Measurements from ENCODE around the gene CHAMP1. TPM values are rescaled to one million over a fixed set of nuclear protein-coding genes. Genes with fewer than 3 reads are reported as not detected.

The CHAMP1 gene
- total and polyA plus RNA-seq, 2 of the 8 experiments (the other 6 are each of a cell fraction or from before 2014, with no cell fraction given) = 26.8 to 41.9 TPM

DNA sequence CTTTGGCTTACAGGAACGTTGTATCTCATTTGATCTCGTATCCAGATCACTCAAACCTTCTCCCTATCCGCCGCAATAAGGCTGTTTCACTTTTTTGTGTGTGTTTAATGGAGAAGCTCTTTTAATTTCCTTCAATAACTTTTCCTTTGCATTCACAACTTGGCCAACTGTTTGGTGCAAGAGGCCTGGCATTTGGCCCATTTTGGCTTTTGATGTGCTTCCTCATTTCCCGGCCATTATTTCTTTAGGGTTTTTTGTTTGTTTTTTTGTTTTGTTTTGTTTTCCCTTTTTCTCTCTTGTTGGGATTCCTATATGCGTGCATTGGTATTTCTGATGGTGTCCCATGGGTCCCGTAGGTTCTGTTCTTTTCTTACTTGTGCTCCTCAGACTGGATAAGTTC is 39.0 kb upstream of the CHAMP1 start (continued):
- TF ChIP-seq, protein P1, sequence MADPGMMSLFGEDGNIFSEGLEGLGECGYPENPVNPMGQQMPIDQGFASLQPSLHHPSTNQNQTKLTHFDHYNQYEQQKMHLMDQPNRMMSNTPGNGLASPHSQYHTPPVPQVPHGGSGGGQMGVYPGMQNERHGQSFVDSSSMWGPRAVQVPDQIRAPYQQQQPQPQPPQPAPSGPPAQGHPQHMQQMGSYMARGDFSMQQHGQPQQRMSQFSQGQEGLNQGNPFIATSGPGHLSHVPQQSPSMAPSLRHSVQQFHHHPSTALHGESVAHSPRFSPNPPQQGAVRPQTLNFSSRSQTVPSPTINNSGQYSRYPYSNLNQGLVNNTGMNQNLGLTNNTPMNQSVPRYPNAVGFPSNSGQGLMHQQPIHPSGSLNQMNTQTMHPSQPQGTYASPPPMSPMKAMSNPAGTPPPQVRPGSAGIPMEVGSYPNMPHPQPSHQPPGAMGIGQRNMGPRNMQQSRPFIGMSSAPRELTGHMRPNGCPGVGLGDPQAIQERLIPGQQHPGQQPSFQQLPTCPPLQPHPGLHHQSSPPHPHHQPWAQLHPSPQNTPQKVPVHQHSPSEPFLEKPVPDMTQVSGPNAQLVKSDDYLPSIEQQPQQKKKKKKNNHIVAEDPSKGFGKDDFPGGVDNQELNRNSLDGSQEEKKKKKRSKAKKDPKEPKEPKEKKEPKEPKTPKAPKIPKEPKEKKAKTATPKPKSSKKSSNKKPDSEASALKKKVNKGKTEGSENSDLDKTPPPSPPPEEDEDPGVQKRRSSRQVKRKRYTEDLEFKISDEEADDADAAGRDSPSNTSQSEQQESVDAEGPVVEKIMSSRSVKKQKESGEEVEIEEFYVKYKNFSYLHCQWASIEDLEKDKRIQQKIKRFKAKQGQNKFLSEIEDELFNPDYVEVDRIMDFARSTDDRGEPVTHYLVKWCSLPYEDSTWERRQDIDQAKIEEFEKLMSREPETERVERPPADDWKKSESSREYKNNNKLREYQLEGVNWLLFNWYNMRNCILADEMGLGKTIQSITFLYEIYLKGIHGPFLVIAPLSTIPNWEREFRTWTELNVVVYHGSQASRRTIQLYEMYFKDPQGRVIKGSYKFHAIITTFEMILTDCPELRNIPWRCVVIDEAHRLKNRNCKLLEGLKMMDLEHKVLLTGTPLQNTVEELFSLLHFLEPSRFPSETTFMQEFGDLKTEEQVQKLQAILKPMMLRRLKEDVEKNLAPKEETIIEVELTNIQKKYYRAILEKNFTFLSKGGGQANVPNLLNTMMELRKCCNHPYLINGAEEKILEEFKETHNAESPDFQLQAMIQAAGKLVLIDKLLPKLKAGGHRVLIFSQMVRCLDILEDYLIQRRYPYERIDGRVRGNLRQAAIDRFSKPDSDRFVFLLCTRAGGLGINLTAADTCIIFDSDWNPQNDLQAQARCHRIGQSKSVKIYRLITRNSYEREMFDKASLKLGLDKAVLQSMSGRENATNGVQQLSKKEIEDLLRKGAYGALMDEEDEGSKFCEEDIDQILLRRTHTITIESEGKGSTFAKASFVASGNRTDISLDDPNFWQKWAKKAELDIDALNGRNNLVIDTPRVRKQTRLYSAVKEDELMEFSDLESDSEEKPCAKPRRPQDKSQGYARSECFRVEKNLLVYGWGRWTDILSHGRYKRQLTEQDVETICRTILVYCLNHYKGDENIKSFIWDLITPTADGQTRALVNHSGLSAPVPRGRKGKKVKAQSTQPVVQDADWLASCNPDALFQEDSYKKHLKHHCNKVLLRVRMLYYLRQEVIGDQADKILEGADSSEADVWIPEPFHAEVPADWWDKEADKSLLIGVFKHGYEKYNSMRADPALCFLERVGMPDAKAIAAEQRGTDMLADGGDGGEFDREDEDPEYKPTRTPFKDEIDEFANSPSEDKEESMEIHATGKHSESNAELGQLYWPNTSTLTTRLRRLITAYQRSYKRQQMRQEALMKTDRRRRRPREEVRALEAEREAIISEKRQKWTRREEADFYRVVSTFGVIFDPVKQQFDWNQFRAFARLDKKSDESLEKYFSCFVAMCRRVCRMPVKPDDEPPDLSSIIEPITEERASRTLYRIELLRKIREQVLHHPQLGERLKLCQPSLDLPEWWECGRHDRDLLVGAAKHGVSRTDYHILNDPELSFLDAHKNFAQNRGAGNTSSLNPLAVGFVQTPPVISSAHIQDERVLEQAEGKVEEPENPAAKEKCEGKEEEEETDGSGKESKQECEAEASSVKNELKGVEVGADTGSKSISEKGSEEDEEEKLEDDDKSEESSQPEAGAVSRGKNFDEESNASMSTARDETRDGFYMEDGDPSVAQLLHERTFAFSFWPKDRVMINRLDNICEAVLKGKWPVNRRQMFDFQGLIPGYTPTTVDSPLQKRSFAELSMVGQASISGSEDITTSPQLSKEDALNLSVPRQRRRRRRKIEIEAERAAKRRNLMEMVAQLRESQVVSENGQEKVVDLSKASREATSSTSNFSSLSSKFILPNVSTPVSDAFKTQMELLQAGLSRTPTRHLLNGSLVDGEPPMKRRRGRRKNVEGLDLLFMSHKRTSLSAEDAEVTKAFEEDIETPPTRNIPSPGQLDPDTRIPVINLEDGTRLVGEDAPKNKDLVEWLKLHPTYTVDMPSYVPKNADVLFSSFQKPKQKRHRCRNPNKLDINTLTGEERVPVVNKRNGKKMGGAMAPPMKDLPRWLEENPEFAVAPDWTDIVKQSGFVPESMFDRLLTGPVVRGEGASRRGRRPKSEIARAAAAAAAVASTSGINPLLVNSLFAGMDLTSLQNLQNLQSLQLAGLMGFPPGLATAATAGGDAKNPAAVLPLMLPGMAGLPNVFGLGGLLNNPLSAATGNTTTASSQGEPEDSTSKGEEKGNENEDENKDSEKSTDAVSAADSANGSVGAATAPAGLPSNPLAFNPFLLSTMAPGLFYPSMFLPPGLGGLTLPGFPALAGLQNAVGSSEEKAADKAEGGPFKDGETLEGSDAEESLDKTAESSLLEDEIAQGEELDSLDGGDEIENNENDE (IDR thresholded peaks at IDR 0.05; ENCODE audit: insufficient replicate concordance, low read length) = no peak
- no peak for TF ChIP-seq YY1 (IDR thresholded peaks at IDR 0.05; ENCODE audit: low read depth, low read length)
